ENCODE data around the gene RIPK4.
"Not testable (repeated sequence)": the region's sequence is repeated elsewhere in the genome, so short reads cannot be mapped to it uniquely, and the experiment has no call there.

Gene RIPK4

DNA sequence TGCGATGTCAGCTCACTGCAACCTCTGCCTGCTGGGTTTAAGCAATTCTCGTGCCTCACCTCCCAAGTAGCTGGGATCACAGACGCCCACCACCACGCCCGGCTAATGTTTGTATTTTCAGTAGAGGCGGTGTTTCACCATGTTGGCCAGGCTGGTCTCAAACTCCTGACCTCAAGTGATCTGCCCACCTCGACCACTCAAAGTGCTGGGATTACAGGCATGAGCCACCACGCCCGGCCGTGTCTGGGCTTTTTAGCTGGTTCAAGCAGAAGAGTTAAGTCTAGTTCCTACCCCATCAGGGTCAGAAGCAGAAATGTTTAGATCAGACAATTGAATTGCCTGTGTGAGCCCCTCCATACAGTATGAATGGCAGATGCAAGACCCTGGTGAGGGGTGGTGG is 27.7 kb upstream of the RIPK4 start:
- DNase-seq, result no peak

- no peak for DNase-seq
Observed at GRCh38 chr21:41792711-41793110, 25.9 kb upstream of the RIPK4 start.

- no peak for DNase-seq
Observed at GRCh38 chr21:41786509-41786987, 19.7 kb upstream of the RIPK4 start.

GRCh38 chr21:41785262-41785661 is 18.4 kb upstream of the RIPK4 start:
- DNase-seq, result not testable (repeated sequence)

GRCh38 chr21:41784456-41785102 is 17.7 kb upstream of the RIPK4 start:
- no peak for DNase-seq

GRCh38 chr21:41783476-41784180 is 16.8 kb upstream of the RIPK4 start:
- no peak for DNase-seq

DNA sequence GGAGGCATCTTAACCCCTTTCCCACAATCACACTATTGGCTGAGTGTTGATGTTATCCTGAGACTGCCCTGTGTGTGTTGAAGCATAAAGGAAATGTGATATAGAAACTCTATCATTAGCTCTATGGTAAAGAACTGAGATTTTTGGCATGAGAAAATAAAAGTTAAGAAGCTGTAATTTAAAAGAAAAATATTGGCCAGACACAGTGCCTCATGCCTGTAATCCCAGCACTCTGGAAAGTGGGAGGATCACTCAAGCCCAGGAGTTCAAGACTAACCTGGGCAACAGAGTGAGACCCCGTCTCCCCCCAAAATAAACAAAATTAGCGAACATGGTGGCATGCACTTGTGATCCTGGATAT is 14.2 kb upstream of the RIPK4 start:
- no peak for DNase-seq

- DNase-seq, result no peak
Observed at GRCh38 chr21:41780337-41781049, 13.6 kb upstream of the RIPK4 start.

- DNase-seq, result no peak
Observed at GRCh38 chr21:41779659-41780058, 12.8 kb upstream of the RIPK4 start.

DNA sequence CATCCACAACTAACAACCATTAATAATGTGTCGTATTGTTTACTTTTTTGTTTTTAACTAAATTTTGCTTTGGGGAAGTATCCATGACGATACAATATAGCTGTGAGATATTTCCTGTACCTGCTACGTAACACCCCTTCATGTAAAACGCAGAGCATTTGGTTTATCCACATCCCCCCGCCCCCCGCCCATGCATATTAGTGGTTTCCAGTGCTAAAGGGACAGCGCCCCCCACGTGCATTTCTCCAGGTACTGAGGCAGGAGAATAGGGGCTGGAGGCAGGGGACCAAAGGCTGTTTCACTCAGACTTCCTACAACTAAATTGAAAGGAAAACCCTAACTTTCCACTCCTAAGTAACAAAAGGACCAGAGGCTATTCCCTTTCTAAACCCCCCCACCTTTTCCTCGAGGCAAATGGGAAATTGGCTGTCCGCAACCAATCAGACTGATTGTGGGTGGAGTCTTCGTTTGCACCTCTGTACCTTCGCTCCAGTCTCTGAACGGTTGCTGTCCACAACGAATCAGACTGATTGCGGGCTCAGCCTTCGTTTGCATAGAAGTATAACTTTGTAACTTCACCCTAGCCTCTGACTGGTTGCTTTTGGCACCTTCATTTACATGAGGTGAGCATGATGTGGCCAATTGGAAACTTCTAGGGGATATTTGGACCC is 12.2 kb upstream of the RIPK4 start:
- no peak for DNase-seq

- no peak for DNase-seq
Observed at GRCh38 chr21:41777951-41778815, 11.3 kb upstream of the RIPK4 start.

DNA sequence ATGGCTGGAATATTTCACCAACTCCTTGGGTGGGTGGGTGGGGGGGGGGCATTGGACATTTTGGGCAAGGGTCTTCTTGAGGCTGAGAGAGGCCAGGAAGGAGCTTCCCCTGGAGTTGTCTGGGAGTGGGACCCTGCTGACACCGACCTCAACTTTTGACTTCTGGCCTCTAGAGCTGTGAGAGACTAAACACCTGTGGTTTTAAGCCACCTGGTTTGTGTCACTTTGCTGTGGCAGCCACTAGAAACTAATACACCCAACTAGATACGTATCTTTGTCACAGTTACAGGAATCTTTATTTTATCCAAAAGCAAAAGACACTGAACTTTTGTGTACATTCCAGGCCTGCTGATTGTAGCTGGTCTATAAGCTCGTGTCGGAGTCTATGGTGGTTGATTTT is 9.9 kb upstream of the RIPK4 start:
- no peak for DNase-seq

DNA sequence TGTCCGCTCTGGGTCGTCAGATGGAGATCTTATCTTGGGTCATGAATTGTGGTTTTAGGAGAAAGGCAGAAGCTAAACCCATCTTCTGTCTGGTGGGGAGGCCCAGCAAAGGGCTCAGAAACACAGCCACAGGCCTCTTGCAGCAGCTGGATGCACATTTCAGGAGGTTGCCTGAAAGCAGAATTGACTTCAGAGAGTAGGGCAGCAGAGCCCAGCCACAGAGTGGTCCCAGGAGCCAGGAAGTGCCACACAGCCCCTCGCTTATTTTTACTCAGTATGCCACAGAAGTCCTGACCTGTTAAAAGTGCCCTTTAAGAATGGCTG is 8.3 kb upstream of the RIPK4 start:
- DNase-seq, result no peak

DNA sequence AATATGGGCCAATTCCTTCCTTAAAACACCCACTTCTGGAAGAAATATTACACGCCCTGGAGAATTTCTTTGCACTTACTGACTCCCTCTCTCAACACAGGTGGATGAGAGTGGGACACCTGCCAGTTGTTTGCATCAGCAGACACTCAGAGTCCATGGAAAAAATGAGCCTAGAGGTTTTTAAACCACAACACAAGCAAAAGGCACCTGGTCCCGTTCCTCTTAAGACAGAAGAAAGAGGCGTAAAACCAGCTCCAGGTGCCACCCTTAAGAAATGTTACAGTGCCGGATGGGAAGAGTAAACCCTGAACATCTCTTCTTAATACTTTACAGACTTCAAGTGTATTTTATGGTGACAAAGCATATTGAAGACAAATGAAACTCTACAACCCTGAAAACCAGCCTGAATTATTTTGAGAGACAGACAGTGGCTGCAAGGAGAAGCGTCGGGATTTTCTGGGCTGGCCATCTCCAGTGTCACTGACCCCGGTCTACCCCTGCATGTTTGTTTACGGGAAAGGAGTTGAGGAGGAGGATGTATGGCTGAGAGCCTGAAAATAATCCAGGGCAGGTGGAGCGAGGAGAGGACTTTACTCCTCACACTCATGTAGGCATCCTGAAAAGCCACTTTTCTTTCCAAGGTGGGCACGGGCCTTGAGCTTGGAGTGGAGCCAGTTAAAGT is 7.8 kb upstream of the RIPK4 start:
- DNase-seq, result no peak

DNA sequence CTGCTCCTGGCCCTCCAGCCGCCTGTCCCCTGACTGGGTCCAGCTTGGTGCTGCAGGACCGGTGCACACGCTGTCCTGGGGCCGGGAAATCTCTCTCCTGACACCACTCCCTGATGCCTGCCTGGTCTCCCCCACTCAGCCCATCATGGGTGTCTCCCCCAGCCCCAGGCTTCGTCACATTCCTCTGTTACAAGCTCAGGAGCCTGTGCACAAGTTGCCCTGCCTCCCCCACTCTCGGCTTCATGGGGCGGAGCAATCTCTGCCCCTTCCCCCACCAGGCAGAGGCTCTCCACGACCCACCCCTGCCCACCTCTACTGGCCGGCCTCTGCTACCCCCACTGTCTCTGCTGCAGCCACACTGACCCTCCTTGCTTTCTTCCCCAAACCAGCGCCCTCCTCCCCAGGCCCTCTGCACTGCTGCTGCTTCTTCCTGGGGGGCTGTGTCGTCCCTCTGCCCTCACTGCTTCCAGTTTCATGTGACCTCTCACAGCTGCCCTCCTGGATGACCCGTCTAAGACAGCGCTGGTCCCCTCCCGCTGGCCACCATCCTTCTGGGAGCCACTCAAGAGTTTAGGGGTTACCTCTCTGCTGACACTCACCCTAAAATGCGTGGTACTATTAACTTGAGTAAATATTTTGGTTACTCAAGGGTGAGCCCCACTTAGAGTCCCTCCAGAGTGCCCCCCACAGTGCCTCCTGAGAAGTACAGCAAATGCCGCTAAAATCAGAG is 5.7 kb upstream of the RIPK4 start:
- no peak for DNase-seq

DNA sequence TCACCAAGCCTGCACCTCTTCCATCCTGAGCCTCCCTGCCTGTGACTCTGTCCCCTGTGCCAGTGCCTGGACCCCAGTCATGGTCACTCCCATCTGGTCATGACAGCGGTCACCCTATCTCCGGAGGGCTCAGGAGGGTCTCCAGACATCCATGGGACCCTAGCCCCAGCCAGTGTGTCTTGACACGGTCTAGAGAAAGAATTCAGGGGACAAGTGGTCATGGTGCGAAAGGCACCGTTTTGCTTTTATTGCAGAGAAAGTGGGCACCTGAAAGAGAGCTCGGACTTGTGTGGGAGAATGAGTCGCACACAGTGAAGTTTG is 4.7 kb upstream of the RIPK4 start:
- DNase-seq, result no peak

DNA sequence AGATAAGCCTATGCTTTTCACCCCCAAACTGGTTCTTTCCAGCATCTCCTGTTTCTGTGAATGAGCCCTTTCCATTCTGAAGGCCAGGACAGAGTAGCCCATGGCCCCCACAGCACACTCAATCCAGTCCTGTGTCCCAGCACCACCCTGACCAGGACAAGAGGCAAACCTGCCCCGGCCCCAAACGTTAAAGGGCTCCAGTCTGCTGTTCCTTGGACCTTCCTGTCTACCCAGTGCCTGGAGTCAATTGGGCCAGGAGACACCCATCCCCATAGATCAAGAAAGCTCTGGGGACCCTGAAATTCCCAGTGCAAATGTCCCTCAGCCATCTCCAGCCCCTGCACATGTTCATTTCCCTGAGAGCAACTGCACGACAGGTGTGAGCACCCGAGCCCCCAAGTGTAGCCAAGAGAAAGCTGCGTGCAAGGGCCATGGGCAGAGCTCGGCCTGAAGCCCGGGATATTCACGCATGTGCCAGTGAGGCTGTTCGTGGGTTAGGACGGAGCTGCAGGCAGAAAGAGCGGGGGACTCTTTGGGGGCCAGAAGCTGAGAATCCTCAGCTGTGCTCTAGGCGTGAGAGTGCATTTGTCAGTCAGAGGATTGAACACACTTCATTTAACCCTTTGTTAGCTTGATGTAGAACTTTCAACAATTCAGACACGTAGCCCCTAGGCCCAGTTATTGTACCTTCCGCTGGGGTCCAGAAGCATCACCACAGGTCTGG is 4.2 kb upstream of the RIPK4 start:
- DNase-seq, result no peak

DNA sequence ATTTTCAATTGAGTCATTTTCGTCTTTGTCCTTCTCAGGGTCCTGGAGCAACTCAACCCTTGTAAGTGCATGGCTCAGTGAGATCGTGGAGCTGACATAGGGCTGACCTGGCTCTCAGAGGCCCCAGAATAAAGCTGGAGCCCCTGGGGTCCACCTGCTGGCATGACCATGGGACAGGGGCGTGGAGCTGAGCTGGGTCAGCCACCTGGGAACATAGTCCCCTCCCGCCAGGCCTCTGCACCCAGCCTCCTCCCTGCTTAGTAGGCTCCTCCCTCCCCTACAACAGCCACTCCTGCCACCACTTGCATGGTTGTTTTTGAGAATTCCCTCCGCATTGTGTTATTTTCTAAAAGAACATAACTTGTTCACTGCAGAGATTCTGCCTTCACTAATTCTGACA is 3.1 kb upstream of the RIPK4 start:
- no peak for DNase-seq

GRCh38 chr21:41769521-41769920 is 2.7 kb upstream of the RIPK4 start:
- no peak for DNase-seq

DNA sequence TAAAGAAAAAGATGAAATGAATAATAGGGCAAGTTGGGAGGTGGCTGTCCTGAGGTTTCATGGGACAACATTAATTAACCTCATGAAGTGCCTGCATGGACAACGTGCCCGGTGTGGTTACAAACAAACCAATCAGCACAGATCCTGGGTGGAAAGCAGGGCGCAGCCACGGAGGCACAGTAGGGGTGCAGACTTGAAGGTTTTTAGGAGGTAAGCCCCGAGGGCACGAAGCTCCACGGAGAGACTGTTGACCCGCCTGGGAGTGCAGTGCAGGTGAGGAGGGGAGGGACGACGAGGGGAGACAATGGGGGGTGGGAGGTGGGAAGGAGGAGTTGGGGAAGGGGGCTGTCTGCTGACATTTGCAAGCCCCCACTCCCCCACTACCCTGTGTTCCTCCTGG is 2.3 kb upstream of the RIPK4 start:
- DNase-seq, result no peak
